ENCODE data around the gene KRT71.

GRCh38 chr12:52558781-52559445 lies 6.0 kb upstream of the KRT71 start:
- TF ChIP-seq CTCF (IDR thresholded peaks at IDR 0.05; ENCODE audit: low read depth, low read length) (no peak), MAX (IDR thresholded peaks at IDR 0.05; ENCODE audit: low read depth, low read length) (no peak), POLR2A (IDR thresholded peaks at IDR 0.05; ENCODE audit: extremely low read depth, insufficient read length) (no peak), MYC (IDR thresholded peaks at IDR 0.05; ENCODE audit: low read depth, low read length) (no peak)
